K562 (cell line): ENCODE results near the gene ELFN2. TPM values are rescaled to one million over a fixed set of nuclear protein-coding genes. Genes with fewer than 3 reads are reported as not detected.

Experiments used
- ATAC-seq: fragments of 200-7000 bp; cut with Tn5 transposase; 3 replicates; pipeline ENCODE4 v1.9.1; 2020; ENCODE audit warnings: moderate library complexity
- BruUV-seq: library from RNA; stranded (reverse); fragments of 400-500 nt; replicated peaks from 2 replicates; lab custom pipeline; 2021; lab: Mats Ljungman, UMichigan
- CTCF ChIA-PET: fragments of 300-600 bp; formaldehyde crosslinking; extraction: SDS; loops from one replicate; lab custom pipeline; 2021; ENCODE audit warnings: low intra/inter-chr PET ratio; lab: Yijun Ruan, JAX
- POLR2A ChIA-PET: fragments of 300-600, 350-650 bp; sonication (Branson Sonifier 250); formaldehyde crosslinking; extraction: SDS; loops from one replicate; lab custom pipeline; 2021; ENCODE audit warnings: antibody characterized with exemption, inconsistent platforms; lab: Yijun Ruan, JAX
- DNase-seq, 4 experiments: peaks; one replicate each; pipeline versions ENCODE4 v3.0.0 to v3.0.0-alpha.2; 2011 to 2018; ENCODE audit warnings: low spot score in 3 of 4, mixed read lengths in 3 of 4; ENCODE audit errors: extremely low read depth in 1 of 4
- FAIRE-seq: peaks from 2 replicates; lab custom pipeline; 2011; peaks lifted over from hg19 to GRCh38; lab: Jason Lieb, UNC
- H2AFZ ChIP-seq: 2 replicates; pipeline ENCODE4 v1.6.0; 2011; ENCODE audit warnings: low read depth, low read length, control low read depth, inconsistent platforms
- H3K27ac ChIP-seq: fragments of 200-600 bp; 3 replicates; pipeline ENCODE4 v1.8.0; 2011; ENCODE audit warnings: low read depth, mild to moderate bottlenecking, control low read depth, inconsistent platforms, low read length, moderate library complexity, mixed read lengths; ENCODE audit errors: extremely low read depth
- H3K27me3 ChIP-seq, 2 experiments: fragments of 300-600 bp in 1 of 2; 2 replicates in 1 of 2; 3 replicates in 1 of 2; pipeline versions ENCODE4 v1.6.0 to v1.8.0; 2011; ENCODE audit warnings: inconsistent platforms in 2 of 2, low read length in 2 of 2, mild to moderate bottlenecking in 1 of 2, mixed read lengths in 1 of 2, moderate library complexity in 1 of 2; ENCODE audit not compliant: control insufficient read depth in 2 of 2, insufficient read depth in 2 of 2
- H3K36me3 ChIP-seq: fragments of 300-600 bp; 3 replicates; pipeline ENCODE4 v1.8.0; 2011; ENCODE audit warnings: mild to moderate bottlenecking, low read length, inconsistent platforms; ENCODE audit not compliant: control insufficient read depth, insufficient read depth
- H3K4me1 ChIP-seq, 2 experiments: fragments of 200-600 bp in 1 of 2; replicated peaks in 1 of 2; 2 replicates in 1 of 2; 3 replicates in 1 of 2; pipeline versions ENCODE4 v1.5.1 to v1.8.0; 2011; ENCODE audit warnings: inconsistent platforms in 2 of 2, low read length in 2 of 2, mild to moderate bottlenecking in 1 of 2, mixed read lengths in 1 of 2, moderate library complexity in 1 of 2; ENCODE audit not compliant: control insufficient read depth in 2 of 2, insufficient read depth in 2 of 2
- H3K4me2 ChIP-seq: 2 replicates; pipeline ENCODE4 v1.6.1; 2011; ENCODE audit warnings: low read length, control low read depth, inconsistent platforms, mixed read lengths; ENCODE audit not compliant: insufficient read depth
- H3K4me3 ChIP-seq: fragments of 200-600 bp; sonication (generic), shearing (Covaris generic); 2 replicates; pipeline ENCODE4 v1.5.1; 2016; ENCODE audit warnings: control low read depth, inconsistent platforms
- H3K79me2 ChIP-seq: fragments of 200-600 bp; 3 replicates; pipeline ENCODE4 v1.8.0; 2011; ENCODE audit warnings: low read length, inconsistent platforms; ENCODE audit not compliant: control insufficient read depth, insufficient read depth
- H3K9ac ChIP-seq, 2 experiments: 2 replicates each; pipeline versions ENCODE4 v1.6.0 to v1.6.1; 2011; ENCODE audit warnings: low read depth in 2 of 2, low read length in 2 of 2, control low read depth in 1 of 2, inconsistent platforms in 1 of 2, mild to moderate bottlenecking in 1 of 2, mixed read lengths in 1 of 2; ENCODE audit not compliant: insufficient read depth in 1 of 2
- H3K9me1 ChIP-seq: one replicate; pipeline ENCODE4 v1.6.0; 2011; ENCODE audit warnings: inconsistent platforms, mild to moderate bottlenecking, low read length, moderate library complexity; ENCODE audit not compliant: control insufficient read depth, insufficient read depth
- H3K9me3 ChIP-seq: replicated peaks from 2 replicates; pipeline ENCODE4 v1.5.1; 2011; ENCODE audit warnings: low read depth, low read length, inconsistent platforms; ENCODE audit not compliant: control insufficient read depth, insufficient read depth
- H4K20me1 ChIP-seq: replicated peaks from 2 replicates; pipeline ENCODE4 v1.6.1; 2011; ENCODE audit warnings: low read length, inconsistent platforms, mixed read lengths; ENCODE audit not compliant: control insufficient read depth, insufficient read depth
- ARID1B ChIP-seq: fragments of 450-650 bp; IDR thresholded peaks from 2 replicates; pipeline ENCODE4 v1.6.1; 2016; ENCODE audit warnings: antibody characterized with exemption, mild to moderate bottlenecking, inconsistent platforms
- C11orf30 ChIP-seq: fragments of 450-650 bp; IDR thresholded peaks from 2 replicates; pipeline ENCODE4 v1.6.1; 2016; ENCODE audit warnings: low read depth, mild to moderate bottlenecking
- CBX5 ChIP-seq: IDR thresholded peaks from 2 replicates; pipeline ENCODE4 v1.6.1; 2014; ENCODE audit warnings: low read depth, borderline replicate concordance
- ESRRA ChIP-seq: fragments of 450-650 bp; IDR thresholded peaks from 2 replicates; pipeline ENCODE4 v1.6.1; 2014; ENCODE audit warnings: low read depth, mild to moderate bottlenecking, moderate library complexity, borderline replicate concordance
- HSF4 ChIP-seq: fragments of 250-450 bp; sonication (Bioruptor Pico); IDR thresholded peaks from 2 replicates; pipeline ENCODE4 v2.1.2; 2022; ENCODE audit warnings: mild to moderate bottlenecking, moderate library complexity, borderline replicate concordance
- MEF2A ChIP-seq: IDR thresholded peaks from 2 replicates; pipeline ENCODE4 v1.6.1; 2011; ENCODE audit warnings: low read depth, mild to moderate bottlenecking, low read length, moderate library complexity; ENCODE audit not compliant: control insufficient read depth
- NRF1 ChIP-seq, 2 experiments: fragments of 450-650 bp; IDR thresholded peaks in 1 of 2; conservative IDR thresholded peaks in 1 of 2; 2 replicates each; pipeline ENCODE4 v1.6.1; 2014; ENCODE audit warnings: mild to moderate bottlenecking in 2 of 2
- POU5F1 ChIP-seq: fragments of 150-350 bp; IDR thresholded peaks from 2 replicates; pipeline ENCODE4 v1.6.1; 2014; ENCODE audit warnings: borderline replicate concordance, low read length, low read depth, mild to moderate bottlenecking; ENCODE audit not compliant: partially characterized antibody
- PURB ChIP-seq: sonication (generic); formaldehyde crosslinking; IDR thresholded peaks from 2 replicates; pipeline ENCODE4 v1.9.0; 2021; ENCODE audit warnings: low read depth, mild to moderate bottlenecking, missing genetic modification reagents
- SMARCC2 ChIP-seq: fragments of 450-650 bp; IDR thresholded peaks from 2 replicates; pipeline ENCODE4 v1.6.1; 2017; ENCODE audit warnings: antibody characterized with exemption, moderate library complexity, mild to moderate bottlenecking, low read depth
- TAF15 ChIP-seq: fragments of 200-400 bp; formaldehyde crosslinking; IDR thresholded peaks from 2 replicates; pipeline ENCODE4 v1.6.1; 2017; ENCODE audit warnings: mild to moderate bottlenecking, low read depth, low read length, moderate library complexity
- ZNF239 ChIP-seq: fragments of 250-450 bp; sonication (Bioruptor Pico); IDR thresholded peaks from 2 replicates; pipeline ENCODE4 v1.4.0; 2020; ENCODE audit warnings: mild to moderate bottlenecking
- ZNF324 ChIP-seq: fragments of 250-450 bp; sonication (Bioruptor Pico); IDR thresholded peaks from 2 replicates; pipeline ENCODE4 v1.4.0; 2020; ENCODE audit warnings: mild to moderate bottlenecking
- ZNF583 ChIP-seq: fragments of 250-450 bp; sonication (Bioruptor Pico); IDR thresholded peaks from 2 replicates; pipeline ENCODE4 v1.4.0; 2020
- WGBS: fragments of 100-300 bp; shearing (Covaris generic); methylation state at CpG from one replicate; pipeline ENCODE4 v1.1.6; 2016; ENCODE audit warnings: low coverage, mixed read lengths; ENCODE audit not compliant: insufficient coverage; ENCODE audit errors: missing lambda C conversion rate; 5-methylcytosine and 5-hydroxymethylcytosine counted together
- in situ Hi-C: fragments of 300-500 bp; cut with MboI; formaldehyde crosslinking; loops from 4 replicates; pipeline ENCODE4 v1.15.0; 2018; ENCODE audit warnings: inconsistent platforms, mixed read lengths
- intact Hi-C: fragments of 100-400 bp; cut with micrococcal nuclease; formaldehyde crosslinking; loops from 2 replicates; pipeline ENCODE4 v1.14.2; 2022
- polyA plus RNA-seq, 8 experiments: library from polyadenylated mRNA; depleted of rRNA in 4 of 8; stranded (reverse) in 5 of 8; unstranded in 3 of 8; fragments of >200 nt; fragmentation: Nextera tagmentation in 2 of 8; fragmentation: Illumina TruSeq in 1 of 8; extraction: Ambion mirVana in 2 of 8; extraction: Trizol in 1 of 8; gene quantifications; 2 replicates each; pipeline versions ENCODE4 v1.2.1 to v1.2.3, GENCODE V29; 2011 to 2014; ENCODE audit warnings: inconsistent platforms in 1 of 8, missing spikeins in 1 of 8
- total RNA-seq, 7 experiments: library from RNA; depleted of rRNA in 6 of 7; stranded (reverse); fragments of >200 nt in 6 of 7; fragmentation: Illumina TruSeq in 2 of 7; extraction: Trizol in 2 of 7; gene quantifications; 2 replicates each; pipeline versions ENCODE4 v1.2.1 to v1.2.3, GENCODE V29; 2011 to 2021; ENCODE audit warnings: low replicate concordance in 1 of 7
- TF ChIP-seq, protein P1 (sequence below): fragments of 250-450 bp; sonication (Bioruptor Pico); IDR thresholded peaks from 2 replicates; pipeline ENCODE4 v1.8.0; 2022; ENCODE audit warnings: moderate library complexity, mild to moderate bottlenecking, inconsistent platforms
- TF ChIP-seq, protein P2 (sequence below): sonication (generic); formaldehyde crosslinking; IDR thresholded peaks from 2 replicates; pipeline ENCODE4 v1.8.0; 2022; ENCODE audit warnings: missing genetic modification reagents, mild to moderate bottlenecking, moderate library complexity, borderline replicate concordance

Gene ELFN2
- total and polyA plus RNA-seq, 9 of the 15 experiments (the other 6 are each of a cell fraction or from before 2014, with no cell fraction given) = not detected

GRCh38 chr22:37416389-37416788 is 10.9 kb downstream of the ELFN2 start:
- H3K9ac ChIP-seq = no peak overlapping the region
- H3K27me3 ChIP-seq = peaks cover 4 to 8% of the 10 kb centered on the region in 2 experiments; a peak in 4 of 5 replicates
- ChIA-PET CTCF (no interaction called here), POLR2A (interaction anchor here (1.1 kb wide), 1 partner anchor 15 kb away, joined by 4 read pairs; no protein-coding TSS in a partner anchor)
- H3K36me3 ChIP-seq = no peaks in the 10 kb centered on the region
- DNase-seq (no peak), ATAC-seq (no peak), FAIRE-seq (no peak)
- intact Hi-C loops (no loop called here), in situ Hi-C loops (no loop called here)
- peaks cover 0 to 12% of the 10 kb centered on the region in 2 experiments; a peak in 2 of 5 replicates for H3K4me1 ChIP-seq
- H3K9me3 ChIP-seq = no peaks in the 10 kb centered on the region
- TF ChIP-seq ZNF239 (no peak), POU5F1 (no peak), ARID1B (no peak)
- WGBS = 8% methylated on average over 5 of the region's 6 CpGs
- no TSS peak for BruUV-seq
- H3K79me2 ChIP-seq = no peaks in the 10 kb centered on the region
- H2AFZ ChIP-seq = no peak overlapping the region
- no peak overlapping the region for H3K27ac ChIP-seq
- H3K4me2 ChIP-seq = no peak overlapping the region
- no peaks in the 10 kb centered on the region for H3K9me1 ChIP-seq
- 0 out of 2 replicates have a peak, but pooled peaks cover 3% of the 10 kb centered on the region for H4K20me1 ChIP-seq
- no peak overlapping the region for H3K4me3 ChIP-seq

DNA sequence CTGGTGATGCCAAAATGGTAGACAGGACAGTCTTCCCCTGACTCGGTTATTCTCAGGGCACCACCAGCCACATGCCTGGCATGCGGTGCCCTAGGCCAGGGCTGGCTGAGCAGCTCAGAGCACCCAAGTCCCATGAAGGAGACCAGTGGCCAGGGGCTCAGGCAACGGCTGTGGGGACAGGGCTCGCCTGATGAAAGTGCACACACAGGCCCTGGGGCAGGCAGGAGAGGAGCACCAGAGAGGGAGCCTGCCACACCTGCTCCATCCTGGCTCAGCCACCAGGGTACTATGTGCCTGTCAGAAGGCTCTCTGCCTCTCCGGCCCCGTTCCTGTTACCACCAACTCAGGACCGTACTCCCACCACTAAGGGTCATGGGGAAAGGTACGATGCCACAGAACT is 12.1 kb downstream of the ELFN2 start:
- H3K27me3 ChIP-seq = peaks cover under 1 to 8% of the 10 kb centered on the region in 2 experiments; a peak in 4 of 5 replicates
- no peaks in the 10 kb centered on the region for H3K79me2 ChIP-seq
- ChIA-PET CTCF (no interaction called here), POLR2A (no interaction called here)
- no peak for FAIRE-seq
- TF ChIP-seq MEF2A (no peak), CBX5 (no peak), ESRRA (no peak), ZNF583 (no peak), PURB (CRISPR knock-in tag) (no peak), C11orf30 (no peak), ZNF324 (CRISPR knock-in tag) (no peak), NRF1 (conservative IDR thresholded peaks at IDR 0.05 in 1 of 2, IDR thresholded peaks at IDR 0.05 in 1 of 2) (no peak), HSF4 (CRISPR knock-in tag) (no peak), TAF15 (no peak), SMARCC2 (no peak)
- TF ChIP-seq, protein P1, sequence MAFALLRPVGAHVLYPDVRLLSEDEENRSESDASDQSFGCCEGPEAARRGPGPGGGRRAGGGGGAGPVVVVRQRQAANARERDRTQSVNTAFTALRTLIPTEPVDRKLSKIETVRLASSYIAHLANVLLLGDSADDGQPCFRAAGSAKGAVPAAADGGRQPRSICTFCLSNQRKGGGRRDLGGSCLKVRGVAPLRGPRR (CRISPR knock-in tag) = no peak
- TF ChIP-seq, protein P2, sequence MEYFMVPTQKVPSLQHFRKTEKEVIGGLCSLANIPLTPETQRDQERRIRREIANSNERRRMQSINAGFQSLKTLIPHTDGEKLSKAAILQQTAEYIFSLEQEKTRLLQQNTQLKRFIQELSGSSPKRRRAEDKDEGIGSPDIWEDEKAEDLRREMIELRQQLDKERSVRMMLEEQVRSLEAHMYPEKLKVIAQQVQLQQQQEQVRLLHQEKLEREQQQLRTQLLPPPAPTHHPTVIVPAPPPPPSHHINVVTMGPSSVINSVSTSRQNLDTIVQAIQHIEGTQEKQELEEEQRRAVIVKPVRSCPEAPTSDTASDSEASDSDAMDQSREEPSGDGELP (CRISPR knock-in tag) = no peak
- no peak overlapping the region for H3K27ac ChIP-seq
- no peaks in the 10 kb centered on the region for H4K20me1 ChIP-seq
- H3K4me1 ChIP-seq = peaks cover 0 to 14% of the 10 kb centered on the region in 2 experiments; a peak in 2 of 5 replicates
- in situ Hi-C loops = no loop called here
- H3K4me2 ChIP-seq = no peak overlapping the region
- intact Hi-C loops = no loop called here
- no peaks in the 10 kb centered on the region for H3K9me1 ChIP-seq
- no TSS peak for BruUV-seq
- H3K4me3 ChIP-seq = no peak overlapping the region
- H3K36me3 ChIP-seq = no peaks in the 10 kb centered on the region
- no peak overlapping the region for H3K9ac ChIP-seq
- DNase-seq = no peak
- no peak overlapping the region for H2AFZ ChIP-seq
- 9% methylated on average over 7 of the region's 8 CpGs for WGBS
- H3K9me3 ChIP-seq = no peaks in the 10 kb centered on the region
- ATAC-seq = no peak
